HG02759 (cell line): Measurements from ENCODE around the gene LTC4S.
"Not testable (repeated sequence)": the region's sequence is repeated elsewhere in the genome, so short reads cannot be mapped to it uniquely, and the experiment has no call there.

Experiments
- ATAC-seq: cut with Tn5 transposase; IDR thresholded peaks from one replicate; pipeline ENCODE4 v1.9.1; 2021; ENCODE audit warnings: mild to moderate bottlenecking, moderate library complexity; ENCODE audit not compliant: unreplicated experiment

The LTC4S gene

GRCh38 chr5:179769271-179769670 is 24.5 kb upstream of the LTC4S start:
- ATAC-seq = no peak

- ATAC-seq = no peak
Measured at GRCh38 chr5:179769796-179770195, 24.0 kb upstream of the LTC4S start.

DNA sequence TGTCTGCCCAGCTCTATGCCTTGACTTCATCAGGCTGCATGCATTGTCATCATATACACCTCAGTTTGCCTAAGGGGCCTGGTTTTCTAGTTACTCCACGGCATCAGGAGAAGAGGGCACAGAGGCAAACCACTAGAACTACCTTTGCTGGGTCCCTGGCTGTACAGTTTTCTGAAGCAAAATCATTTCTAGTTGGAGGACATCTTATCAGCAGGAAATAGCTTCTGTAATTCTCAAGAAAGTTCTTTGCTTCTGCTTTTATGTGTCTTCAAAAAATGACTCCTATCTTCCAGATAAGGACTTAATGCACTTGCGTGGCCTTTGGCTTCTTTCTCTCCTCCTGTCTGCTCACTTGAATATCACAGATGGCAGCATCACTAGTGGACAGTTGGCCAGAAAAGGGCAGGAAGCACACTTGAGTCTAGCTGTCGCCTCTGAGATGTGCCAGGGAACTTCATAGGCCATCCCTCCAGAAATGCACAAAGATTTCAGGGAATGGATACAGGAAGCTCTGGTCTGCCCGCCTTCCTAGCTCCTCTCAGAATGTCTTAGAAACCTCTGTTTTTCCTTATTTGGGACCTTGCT is 22.4 kb upstream of the LTC4S start:
- no peak for ATAC-seq

GRCh38 chr5:179772351-179772750 is 21.4 kb upstream of the LTC4S start:
- no peak for ATAC-seq

DNA sequence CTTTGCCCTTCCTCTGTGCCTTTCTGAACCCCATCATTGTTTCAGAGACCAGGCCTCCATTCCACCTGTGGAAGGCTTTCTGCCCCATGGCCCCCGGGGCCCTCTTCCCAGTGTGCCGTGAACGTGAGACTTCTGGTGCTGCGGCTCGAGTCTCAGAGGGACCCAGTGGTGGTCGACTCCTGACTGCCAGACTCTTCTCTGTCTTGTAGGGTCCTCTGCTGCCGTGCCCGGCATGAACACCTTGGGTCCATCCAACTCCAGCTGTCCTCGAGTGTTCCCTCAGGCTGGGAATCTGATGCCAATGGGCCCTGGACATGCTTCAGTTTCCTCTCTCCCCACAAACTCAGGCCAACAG is 20.1 kb upstream of the LTC4S start:
- no peak for ATAC-seq

DNA sequence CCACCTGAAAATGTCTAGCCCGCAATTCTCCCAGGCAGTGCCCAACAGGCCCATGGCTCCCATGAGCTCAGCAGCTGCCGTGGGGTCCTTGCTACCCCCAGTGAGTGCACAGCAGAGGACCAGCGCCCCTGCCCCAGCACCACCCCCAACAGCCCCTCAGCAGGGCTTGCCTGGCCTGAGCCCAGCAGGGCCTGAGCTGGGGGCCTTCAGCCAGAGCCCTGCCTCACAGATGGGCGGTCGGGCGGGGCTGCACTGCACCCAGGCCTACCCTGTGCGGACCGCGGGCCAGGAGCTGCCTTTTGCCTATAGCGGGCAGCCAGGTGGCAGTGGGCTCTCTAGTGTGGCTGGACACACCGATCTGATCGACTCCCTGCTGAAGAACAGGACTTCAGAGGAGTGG is 19.3 kb upstream of the LTC4S start:
- ATAC-seq = no peak

DNA sequence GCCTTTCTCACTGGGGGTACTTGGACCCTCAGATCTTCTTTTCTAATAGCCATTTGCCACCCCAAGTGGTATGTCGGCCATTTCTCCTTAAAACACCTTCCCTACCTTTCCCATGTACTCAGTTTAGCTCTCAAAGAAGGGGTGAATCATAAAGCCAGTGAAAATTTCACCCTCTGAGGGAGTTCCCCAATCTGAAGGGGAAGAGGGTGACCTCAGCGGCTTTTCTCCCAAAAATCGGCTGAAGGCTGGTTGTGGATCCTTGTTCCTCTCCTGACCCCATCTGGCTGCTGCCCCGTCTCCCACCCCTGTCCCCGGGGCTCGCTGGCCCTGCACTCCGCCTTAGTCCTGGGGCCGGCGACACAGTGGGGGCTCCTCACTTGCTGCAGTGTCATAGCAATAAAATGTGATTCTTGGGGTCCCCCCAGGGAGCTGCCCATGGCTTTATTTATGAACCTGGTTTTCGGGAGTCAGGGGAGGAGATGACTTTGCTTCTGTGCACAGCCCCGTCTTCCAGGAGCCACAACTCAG is 17.3 kb upstream of the LTC4S start:
- ATAC-seq = no peak

GRCh38 chr5:179777456-179777855 is 16.3 kb upstream of the LTC4S start:
- ATAC-seq = no peak

- ATAC-seq = no peak
Measured at GRCh38 chr5:179777909-179778308, 15.9 kb upstream of the LTC4S start.

- ATAC-seq = no peak
Measured at GRCh38 chr5:179778591-179778990, 15.2 kb upstream of the LTC4S start.

GRCh38 chr5:179779826-179780225 is 14.0 kb upstream of the LTC4S start:
- ATAC-seq = no peak

DNA sequence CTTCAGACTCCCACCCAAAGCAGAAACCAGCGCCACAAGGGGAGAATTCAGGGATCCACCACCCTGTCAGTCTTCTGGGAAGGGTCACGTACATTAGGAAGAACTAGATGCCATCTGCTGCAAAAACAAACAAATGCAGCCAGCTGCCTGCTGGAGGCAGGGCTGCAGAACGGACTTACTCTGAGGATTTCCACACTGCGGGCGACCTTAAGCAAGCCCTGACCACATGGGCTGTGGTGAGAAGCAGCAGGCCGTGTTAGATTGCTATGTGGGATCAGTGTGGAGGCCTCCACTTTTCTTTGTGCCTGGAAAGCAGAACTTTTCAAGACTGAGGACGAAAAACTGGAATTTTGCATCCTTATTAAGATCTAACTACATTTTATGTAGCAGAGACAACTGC is 13.4 kb upstream of the LTC4S start:
- ATAC-seq = no peak

DNA sequence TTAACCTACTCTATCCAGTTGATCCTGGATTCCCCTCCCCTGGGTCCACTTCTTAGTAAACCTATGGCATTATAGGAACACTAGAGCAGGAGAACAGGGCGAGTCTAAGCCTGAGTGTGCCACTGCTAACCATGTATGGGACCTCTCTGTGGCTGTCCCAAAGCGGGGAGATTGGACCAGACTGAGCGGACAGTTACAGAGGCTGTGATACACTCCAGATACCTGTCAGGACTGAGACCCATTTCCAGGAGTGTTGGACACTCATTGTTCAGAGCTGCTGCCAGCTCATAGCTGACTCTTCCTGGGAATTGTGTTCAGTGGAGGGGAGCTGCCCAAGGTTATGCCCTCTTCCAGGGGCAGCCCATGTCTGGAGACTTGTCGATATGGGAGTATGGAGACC is 11.9 kb upstream of the LTC4S start:
- no peak for ATAC-seq

DNA sequence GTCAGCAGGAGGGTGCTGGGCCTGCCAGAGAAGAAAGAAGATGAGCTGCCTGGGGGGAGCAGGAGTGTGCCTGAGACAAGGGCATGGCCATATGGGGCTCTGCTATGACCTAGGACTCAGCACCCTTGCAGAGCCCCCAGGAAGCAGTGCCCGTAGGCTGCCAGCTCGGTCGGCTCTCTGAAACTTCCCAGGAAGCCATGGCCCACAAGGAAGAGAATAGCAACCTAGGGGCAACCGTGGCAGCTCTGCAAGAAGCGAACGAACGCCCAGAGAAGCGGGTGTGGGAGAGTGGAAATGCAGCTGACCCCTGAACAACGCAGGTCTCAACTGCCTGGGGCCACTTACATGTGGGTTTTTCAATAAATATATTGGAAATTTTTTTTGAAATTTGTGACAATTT is 10.7 kb upstream of the LTC4S start:
- no peak for ATAC-seq

GRCh38 chr5:179786861-179787260 is 6.9 kb upstream of the LTC4S start:
- ATAC-seq = no peak

- no peak for ATAC-seq
Measured at GRCh38 chr5:179788193-179788854, 5.5 kb upstream of the LTC4S start.

- ATAC-seq = not testable (repeated sequence)
Measured at GRCh38 chr5:179789278-179789677, 4.5 kb upstream of the LTC4S start.

DNA sequence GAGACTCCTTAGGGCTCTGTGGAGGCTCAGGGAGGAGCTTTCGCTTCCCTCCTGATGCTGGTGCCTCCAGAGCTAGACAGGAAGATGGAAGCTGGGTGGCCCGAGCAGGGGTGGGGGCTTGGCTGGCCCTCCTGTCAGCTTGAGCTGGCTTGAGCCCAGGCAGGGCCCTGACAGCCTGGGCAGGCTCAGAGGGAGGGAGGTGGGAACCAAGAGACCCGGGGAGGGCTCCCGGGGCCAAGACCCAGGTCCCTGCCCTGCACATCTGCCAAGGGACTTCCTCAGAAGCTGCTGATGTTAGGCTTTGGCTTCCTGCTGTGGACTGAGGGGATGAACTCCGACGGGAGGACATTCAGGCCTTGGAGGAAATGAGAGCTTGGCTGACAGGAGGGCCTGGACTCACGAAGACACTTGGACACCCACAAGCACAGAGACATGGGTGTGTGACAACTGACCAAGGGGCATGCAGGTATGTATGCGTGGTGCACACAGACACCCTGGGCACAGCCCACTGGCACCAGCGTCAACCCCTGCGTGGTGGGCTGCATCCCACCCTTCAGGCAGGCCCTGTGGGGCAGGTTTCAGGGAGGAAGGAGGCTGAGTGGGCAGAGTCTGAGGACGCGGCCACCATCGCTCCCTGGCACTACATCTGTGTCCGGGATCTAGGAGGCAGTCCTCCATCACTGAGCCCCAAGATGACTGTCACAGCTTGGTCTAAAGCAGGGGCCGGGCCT is 1.7 kb upstream of the LTC4S start:
- no peak for ATAC-seq

DNA sequence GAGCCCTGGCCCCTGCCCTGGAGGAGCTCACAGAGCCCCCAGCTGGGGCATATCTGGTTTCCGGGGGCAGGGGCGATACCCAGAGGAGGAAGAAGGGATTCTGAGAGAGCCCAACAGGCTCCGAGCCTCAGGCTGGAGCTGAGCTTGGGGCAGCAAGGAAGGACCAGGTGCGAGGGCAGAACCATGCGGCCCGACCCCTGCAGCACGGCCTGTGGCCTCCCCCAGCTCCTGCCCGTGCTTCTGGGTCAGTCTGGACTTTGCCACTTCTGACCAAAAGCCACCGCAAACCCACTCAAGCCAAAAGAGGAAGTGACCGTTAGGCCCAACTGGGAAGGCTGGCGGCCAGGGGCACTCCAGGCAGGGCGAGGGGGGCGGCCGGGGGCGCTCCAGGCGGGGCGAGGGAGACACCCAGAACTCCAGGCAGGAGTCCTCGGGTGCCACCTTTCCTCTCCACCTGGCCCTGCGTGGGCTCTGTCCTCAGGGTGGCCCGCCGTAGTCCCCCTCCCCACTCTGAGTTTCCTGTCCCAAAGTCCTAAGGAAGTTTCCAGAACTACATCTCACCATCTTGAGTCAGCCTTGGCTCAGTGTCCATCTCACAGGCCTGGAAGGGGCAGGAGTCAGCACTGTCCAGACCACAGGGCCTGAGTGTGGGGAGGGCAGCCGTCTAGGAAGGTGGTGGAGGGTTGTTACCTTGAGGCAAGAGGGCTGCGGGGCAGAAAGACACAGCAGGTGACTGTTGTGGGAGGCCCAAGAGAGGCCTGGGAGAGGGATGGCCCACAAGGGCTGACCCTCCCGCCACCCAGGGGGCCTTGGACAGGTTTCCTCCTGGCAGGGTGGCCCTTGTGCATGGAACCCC is 946 bp upstream of the LTC4S start:
- no peak for ATAC-seq

DNA sequence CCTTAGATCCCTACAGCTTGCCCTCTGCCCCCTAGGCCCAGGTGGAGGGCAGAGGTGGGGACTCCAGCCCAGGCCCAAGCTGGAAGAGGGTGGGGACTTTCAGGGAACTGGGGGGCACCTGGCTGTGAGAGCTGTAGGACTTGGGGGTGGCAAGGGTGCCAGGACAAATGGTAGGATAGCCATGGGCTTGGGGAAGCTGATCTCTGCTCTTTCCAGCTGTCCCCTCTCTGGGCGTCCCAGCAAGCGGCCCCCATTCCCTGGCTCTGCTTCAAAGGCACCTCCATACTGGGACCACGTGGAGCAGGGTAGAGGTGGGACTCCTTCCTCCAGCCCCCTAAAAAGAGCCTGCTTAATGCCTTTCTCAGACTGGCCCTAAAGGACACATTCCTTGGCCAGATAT is 385 bp downstream of the LTC4S start:
- ATAC-seq = no peak

- ATAC-seq = no peak
Measured at GRCh38 chr5:179794575-179794974, 789 bp downstream of the LTC4S start.
